Measurements from ENCODE around the gene SHB.

SHB gene

DNA sequence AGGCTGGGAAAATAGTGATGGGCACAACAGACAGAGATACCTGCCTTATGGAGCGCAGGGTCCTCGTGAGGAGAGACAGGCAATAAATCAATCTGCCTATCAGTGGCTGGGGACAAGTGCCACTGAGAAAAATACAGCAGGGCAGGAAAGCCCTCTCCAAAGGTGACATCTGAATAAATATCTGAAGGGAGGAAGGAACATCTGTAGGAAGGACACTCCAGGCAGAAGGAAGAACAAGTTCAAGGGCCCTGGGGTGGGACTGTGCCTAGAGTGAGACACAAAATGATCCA lies 111.4 kb downstream of the SHB start:
- peaks cover 12% of the 10 kb centered on the region for H3K4me1 ChIP-seq (ENCODE audit: control insufficient read depth, insufficient read depth, low read length)
- H3K9ac ChIP-seq (ENCODE audit: low read length), result no peak overlapping the region
- no peaks in the 10 kb centered on the region for H3K36me3 ChIP-seq (ENCODE audit: control insufficient read depth, insufficient read depth, low read length)
- H3K9me3 ChIP-seq (ENCODE audit: control insufficient read depth, low read length), result no peaks in the 10 kb centered on the region
- no peaks in the 10 kb centered on the region for H3K27me3 ChIP-seq (ENCODE audit: control insufficient read depth, insufficient read depth, low read length)
- no peak overlapping the region for H3K4me3 ChIP-seq (ENCODE audit: low read length)

- no peaks in the 10 kb centered on the region for H3K9me3 ChIP-seq (ENCODE audit: control insufficient read depth, low read length)
- no peaks in the 10 kb centered on the region for H3K36me3 ChIP-seq (ENCODE audit: control insufficient read depth, insufficient read depth, low read length)
- H3K27me3 ChIP-seq (ENCODE audit: control insufficient read depth, insufficient read depth, low read length), result no peaks in the 10 kb centered on the region
- no peak overlapping the region for H3K9ac ChIP-seq (ENCODE audit: low read length)
- H3K4me3 ChIP-seq (ENCODE audit: low read length), result no peak overlapping the region
- H3K4me1 ChIP-seq (ENCODE audit: control insufficient read depth, insufficient read depth, low read length), result peaks cover 12% of the 10 kb centered on the region
Observed at GRCh38 chr9:37956904-37957663, 111.9 kb downstream of the SHB start.

- no peaks in the 10 kb centered on the region for H3K27me3 ChIP-seq (ENCODE audit: control insufficient read depth, insufficient read depth, low read length)
- H3K4me3 ChIP-seq (ENCODE audit: low read length), result no peak overlapping the region
- no peaks in the 10 kb centered on the region for H3K36me3 ChIP-seq (ENCODE audit: control insufficient read depth, insufficient read depth, low read length)
- H3K9me3 ChIP-seq (ENCODE audit: control insufficient read depth, low read length), result no peaks in the 10 kb centered on the region
- peaks cover 12% of the 10 kb centered on the region for H3K4me1 ChIP-seq (ENCODE audit: control insufficient read depth, insufficient read depth, low read length)
- H3K9ac ChIP-seq (ENCODE audit: low read length), result no peak overlapping the region
Observed at GRCh38 chr9:37956423-37956820, 112.6 kb downstream of the SHB start.

DNA sequence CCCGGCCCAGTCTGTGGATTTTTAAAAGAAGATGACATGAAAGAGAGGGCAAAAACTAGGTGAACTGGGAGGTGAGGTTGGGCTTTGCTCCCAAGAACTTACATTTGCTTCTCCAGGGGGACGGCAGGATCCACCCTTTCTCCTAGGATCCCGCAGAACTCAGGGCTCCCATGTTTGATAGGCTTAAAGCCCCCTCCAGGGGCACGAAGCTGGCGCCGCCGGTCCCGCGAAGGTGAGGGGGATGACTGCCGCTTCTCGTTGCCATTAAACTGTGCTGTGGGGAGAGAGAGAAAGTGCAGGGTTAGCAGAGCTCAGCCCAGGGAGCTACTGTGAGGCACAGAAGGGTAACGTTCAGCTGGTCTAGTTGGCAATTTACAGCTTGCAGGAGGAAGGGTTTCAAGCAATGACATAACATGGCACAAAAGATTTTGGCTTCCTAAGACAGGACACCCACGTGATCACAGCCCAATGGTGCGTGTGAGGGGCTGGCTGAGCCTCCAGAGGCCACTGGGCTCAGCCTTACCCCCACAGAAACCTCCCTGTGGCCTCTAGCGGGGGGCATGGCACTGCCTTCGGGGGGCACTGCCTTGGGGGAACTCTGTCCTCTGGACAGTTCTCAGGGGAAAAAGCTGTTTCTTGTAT lies 113.1 kb downstream of the SHB start:
- Histone ChIP-seq H3K4me3 (ENCODE audit: low read length) (no peak overlapping the region), H3K9me3 (ENCODE audit: control insufficient read depth, low read length) (no peaks in the 10 kb centered on the region), H3K27me3 (ENCODE audit: control insufficient read depth, insufficient read depth, low read length) (no peaks in the 10 kb centered on the region), H3K36me3 (ENCODE audit: control insufficient read depth, insufficient read depth, low read length) (no peaks in the 10 kb centered on the region), H3K4me1 (ENCODE audit: control insufficient read depth, insufficient read depth, low read length) (peaks cover 12% of the 10 kb centered on the region), H3K9ac (ENCODE audit: low read length) (no peak overlapping the region)

DNA sequence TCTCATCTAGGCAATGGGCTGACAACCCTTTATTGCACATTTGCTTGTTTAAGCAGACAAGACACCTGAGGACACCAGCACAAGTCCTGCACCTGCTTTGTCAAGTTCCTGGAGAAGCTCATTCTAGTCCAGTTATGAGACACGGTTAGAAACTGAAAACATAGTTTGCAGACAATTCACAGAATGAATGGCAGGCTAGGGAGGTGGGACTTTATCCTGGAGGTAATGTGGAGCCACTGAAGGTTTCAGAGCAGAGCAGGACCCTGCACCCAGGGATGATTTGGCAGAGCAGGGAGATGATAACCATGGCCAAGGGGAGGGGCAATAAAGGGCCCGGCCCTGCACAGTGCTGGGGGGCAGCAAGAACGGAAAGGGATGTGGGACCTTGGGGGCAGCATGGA lies 114.4 kb downstream of the SHB start:
- Histone ChIP-seq H3K27me3 (ENCODE audit: control insufficient read depth, insufficient read depth, low read length) (no peaks in the 10 kb centered on the region), H3K9me3 (ENCODE audit: control insufficient read depth, low read length) (no peaks in the 10 kb centered on the region), H3K9ac (ENCODE audit: low read length) (no peak overlapping the region), H3K36me3 (ENCODE audit: control insufficient read depth, insufficient read depth, low read length) (no peaks in the 10 kb centered on the region), H3K4me1 (ENCODE audit: control insufficient read depth, insufficient read depth, low read length) (peaks cover 12% of the 10 kb centered on the region), H3K4me3 (ENCODE audit: low read length) (no peak overlapping the region)

GRCh38 chr9:37953775-37954437 lies 115.1 kb downstream of the SHB start:
- H3K27me3 ChIP-seq (ENCODE audit: control insufficient read depth, insufficient read depth, low read length), result no peaks in the 10 kb centered on the region
- H3K4me1 ChIP-seq (ENCODE audit: control insufficient read depth, insufficient read depth, low read length), result peaks cover 12% of the 10 kb centered on the region
- H3K36me3 ChIP-seq (ENCODE audit: control insufficient read depth, insufficient read depth, low read length), result no peaks in the 10 kb centered on the region
- no peak overlapping the region for H3K9ac ChIP-seq (ENCODE audit: low read length)
- no peaks in the 10 kb centered on the region for H3K9me3 ChIP-seq (ENCODE audit: control insufficient read depth, low read length)
- H3K4me3 ChIP-seq (ENCODE audit: low read length), result no peak overlapping the region

DNA sequence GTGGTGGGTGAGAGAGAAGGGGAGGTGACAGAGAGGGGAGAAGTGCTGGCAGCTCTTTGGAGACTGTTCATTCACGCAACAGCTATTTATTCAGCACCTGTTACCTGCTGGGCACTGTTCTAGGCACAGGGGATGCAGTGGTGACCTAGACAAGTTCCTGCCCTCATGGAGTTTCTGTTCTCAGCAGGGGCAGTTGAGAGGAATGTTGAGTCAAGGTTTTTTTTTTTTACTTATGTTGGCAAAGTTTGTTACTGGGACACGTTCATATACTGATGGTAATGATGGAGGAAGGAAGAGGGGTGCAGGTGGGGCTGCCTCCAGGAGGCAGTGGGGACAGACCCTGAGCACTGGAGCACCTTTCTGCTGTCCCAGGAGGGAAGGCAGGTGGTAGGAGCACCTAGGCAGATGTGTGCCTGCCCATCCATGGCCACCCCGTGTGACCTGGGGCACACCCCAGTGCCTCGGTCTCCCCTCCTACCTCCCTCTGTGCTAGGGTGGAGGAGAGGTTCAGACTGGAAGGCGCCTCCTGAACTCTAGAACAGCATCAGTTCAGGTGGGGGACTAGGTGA lies 115.7 kb downstream of the SHB start:
- H3K36me3 ChIP-seq (ENCODE audit: control insufficient read depth, insufficient read depth, low read length), result no peaks in the 10 kb centered on the region

DNA sequence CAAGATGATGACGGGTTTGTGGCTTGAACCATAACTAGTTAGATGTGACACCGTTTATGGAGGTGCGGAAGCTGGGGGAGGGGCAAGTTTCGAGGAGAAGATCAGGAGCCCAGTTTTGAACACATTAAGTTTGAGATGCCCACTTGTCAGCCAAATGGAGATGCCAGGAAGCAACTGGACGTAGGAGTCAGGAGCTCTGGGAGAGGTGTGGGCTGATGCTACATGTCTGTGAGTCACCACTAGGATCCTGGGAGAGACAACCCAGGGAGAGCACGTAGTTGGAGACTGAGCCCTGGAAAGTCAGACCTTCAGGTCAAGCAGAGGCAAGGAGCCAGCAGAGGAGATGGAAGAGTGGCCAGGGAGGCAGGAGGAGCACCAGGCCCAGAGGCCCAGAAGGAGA lies 116.3 kb downstream of the SHB start:
- H3K36me3 ChIP-seq (ENCODE audit: control insufficient read depth, insufficient read depth, low read length), result peaks cover 2% of the 10 kb centered on the region

More for the DNA sequence above, 115.7 kb downstream of the SHB start:
- no peaks in the 10 kb centered on the region for H3K9me3 ChIP-seq (ENCODE audit: control insufficient read depth, low read length)
- H3K27me3 ChIP-seq (ENCODE audit: control insufficient read depth, insufficient read depth, low read length), result no peaks in the 10 kb centered on the region
- peaks cover 12% of the 10 kb centered on the region for H3K4me1 ChIP-seq (ENCODE audit: control insufficient read depth, insufficient read depth, low read length)
- no peak overlapping the region for H3K4me3 ChIP-seq (ENCODE audit: low read length)
- H3K9ac ChIP-seq (ENCODE audit: low read length), result no peak overlapping the region

GRCh38 chr9:37951671-37952449 lies 117.2 kb downstream of the SHB start:
- H3K4me3 ChIP-seq (ENCODE audit: low read length), result no peak overlapping the region
- H3K36me3 ChIP-seq (ENCODE audit: control insufficient read depth, insufficient read depth, low read length), result peaks cover 6% of the 10 kb centered on the region
- H3K9me3 ChIP-seq (ENCODE audit: control insufficient read depth, low read length), result no peaks in the 10 kb centered on the region
- peaks cover 6% of the 10 kb centered on the region for H3K4me1 ChIP-seq (ENCODE audit: control insufficient read depth, insufficient read depth, low read length)
- no peak overlapping the region for H3K9ac ChIP-seq (ENCODE audit: low read length)
- no peaks in the 10 kb centered on the region for H3K27me3 ChIP-seq (ENCODE audit: control insufficient read depth, insufficient read depth, low read length)

More for the DNA sequence above, 116.3 kb downstream of the SHB start:
- H3K9me3 ChIP-seq (ENCODE audit: control insufficient read depth, low read length), result no peaks in the 10 kb centered on the region
- H3K27me3 ChIP-seq (ENCODE audit: control insufficient read depth, insufficient read depth, low read length), result no peaks in the 10 kb centered on the region
- no peak overlapping the region for H3K4me3 ChIP-seq (ENCODE audit: low read length)
- H3K4me1 ChIP-seq (ENCODE audit: control insufficient read depth, insufficient read depth, low read length), result peaks cover 12% of the 10 kb centered on the region
- H3K9ac ChIP-seq (ENCODE audit: low read length), result no peak overlapping the region

- Histone ChIP-seq H3K9me3 (ENCODE audit: control insufficient read depth, low read length) (no peaks in the 10 kb centered on the region), H3K36me3 (ENCODE audit: control insufficient read depth, insufficient read depth, low read length) (peaks cover 10% of the 10 kb centered on the region), H3K4me3 (ENCODE audit: low read length) (no peak overlapping the region), H3K27me3 (ENCODE audit: control insufficient read depth, insufficient read depth, low read length) (no peaks in the 10 kb centered on the region), H3K9ac (ENCODE audit: low read length) (no peak overlapping the region), H3K4me1 (ENCODE audit: control insufficient read depth, insufficient read depth, low read length) (peaks cover 5% of the 10 kb centered on the region)
Observed at GRCh38 chr9:37950561-37950960, 118.5 kb downstream of the SHB start.

GRCh38 chr9:37949576-37949975 lies 119.5 kb downstream of the SHB start:
- peaks cover 5% of the 10 kb centered on the region for H3K4me1 ChIP-seq (ENCODE audit: control insufficient read depth, insufficient read depth, low read length)
- no peak overlapping the region for H3K4me3 ChIP-seq (ENCODE audit: low read length)
- H3K27me3 ChIP-seq (ENCODE audit: control insufficient read depth, insufficient read depth, low read length), result no peaks in the 10 kb centered on the region
- no peak overlapping the region for H3K9ac ChIP-seq (ENCODE audit: low read length)
- no peaks in the 10 kb centered on the region for H3K9me3 ChIP-seq (ENCODE audit: control insufficient read depth, low read length)
- H3K36me3 ChIP-seq (ENCODE audit: control insufficient read depth, insufficient read depth, low read length), result peaks cover 10% of the 10 kb centered on the region
